Measurements from ENCODE around the gene FHIT.

FHIT gene

DNA sequence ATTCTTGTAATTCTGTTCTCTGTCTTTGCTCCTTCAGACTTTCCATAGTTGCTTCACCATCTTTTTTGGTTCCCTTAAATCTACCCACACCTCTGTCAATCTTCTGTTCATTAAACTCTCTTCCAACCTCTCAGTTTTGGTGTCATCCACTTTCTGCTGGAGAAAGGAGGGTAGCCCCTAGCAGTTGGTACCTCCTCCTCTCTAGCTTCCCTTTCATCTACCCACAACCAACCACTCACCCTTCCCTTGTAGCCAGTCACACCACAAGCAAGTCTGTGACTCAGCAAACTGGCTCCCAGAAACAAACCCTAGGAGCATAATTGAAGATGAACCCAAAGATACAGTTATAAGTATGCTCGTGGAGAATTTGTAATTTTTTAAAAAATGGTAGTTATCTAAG is 318.6 kb downstream of the FHIT start:
- Histone ChIP-seq H3K4me3 (ENCODE audit: low read depth in 1 of 2, low read length in 1 of 2) (no peak overlapping the region), H3K36me3 (no peaks in the 10 kb centered on the region), H3K4me1 (ENCODE audit: control insufficient read depth in 1 of 2, insufficient read depth in 1 of 2, low read depth in 1 of 2, low read length in 1 of 2) (no peaks in the 10 kb centered on the region), H3K9me3 (no peaks in the 10 kb centered on the region), H3K27me3 (no peaks in the 10 kb centered on the region), H3K27ac (no peak overlapping the region)
- no peak for TF ChIP-seq CTCF (IDR thresholded peaks at IDR 0.05)

GRCh38 chr3:60932170-60932569 is 319.1 kb downstream of the FHIT start:
- H3K27ac ChIP-seq: no peak overlapping the region
- no peaks in the 10 kb centered on the region for H3K9me3 ChIP-seq
- TF ChIP-seq CTCF (IDR thresholded peaks at IDR 0.05): no peak
- H3K4me3 ChIP-seq (ENCODE audit: low read depth in 1 of 2, low read length in 1 of 2): no peak overlapping the region
- no peaks in the 10 kb centered on the region for H3K36me3 ChIP-seq
- no peaks in the 10 kb centered on the region for H3K4me1 ChIP-seq (ENCODE audit: control insufficient read depth in 1 of 2, insufficient read depth in 1 of 2, low read depth in 1 of 2, low read length in 1 of 2)
- no peaks in the 10 kb centered on the region for H3K27me3 ChIP-seq

DNA sequence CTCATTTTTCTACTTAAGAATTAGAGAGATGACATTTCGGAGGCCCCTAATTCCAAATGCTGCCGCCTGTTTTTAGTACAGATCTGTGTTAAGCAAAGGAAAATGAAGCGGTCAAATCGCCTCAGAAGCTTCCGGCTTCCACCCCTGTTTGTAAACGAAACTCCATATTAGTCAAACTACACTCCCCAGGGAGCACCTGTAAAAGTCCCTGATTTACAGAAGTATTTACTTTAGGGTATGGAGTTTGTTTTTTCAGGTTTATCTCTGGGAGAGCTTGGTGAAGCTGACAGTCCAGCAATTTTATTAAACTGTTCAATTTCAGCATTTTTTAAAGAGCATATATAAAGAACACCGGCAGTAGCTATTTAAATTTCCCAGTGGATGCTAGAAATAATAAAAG is 319.8 kb downstream of the FHIT start:
- Histone ChIP-seq H3K27me3 (no peaks in the 10 kb centered on the region), H3K4me3 (ENCODE audit: low read depth in 1 of 2, low read length in 1 of 2) (no peak overlapping the region), H3K4me1 (ENCODE audit: control insufficient read depth in 1 of 2, insufficient read depth in 1 of 2, low read depth in 1 of 2, low read length in 1 of 2) (no peaks in the 10 kb centered on the region), H3K9me3 (no peaks in the 10 kb centered on the region), H3K36me3 (no peaks in the 10 kb centered on the region), H3K27ac (no peak overlapping the region)
- TF ChIP-seq CTCF (IDR thresholded peaks at IDR 0.05): no peak

GRCh38 chr3:60920519-60920918 is 330.7 kb downstream of the FHIT start:
- Histone ChIP-seq H3K27ac (no peak overlapping the region), H3K36me3 (no peaks in the 10 kb centered on the region), H3K4me1 (ENCODE audit: control insufficient read depth in 1 of 2, insufficient read depth in 1 of 2, low read depth in 1 of 2, low read length in 1 of 2) (no peaks in the 10 kb centered on the region), H3K9me3 (no peaks in the 10 kb centered on the region), H3K27me3 (no peaks in the 10 kb centered on the region), H3K4me3 (ENCODE audit: low read depth in 1 of 2, low read length in 1 of 2) (no peak overlapping the region)
- TF ChIP-seq CTCF (IDR thresholded peaks at IDR 0.05): no peak

- TF ChIP-seq CTCF (IDR thresholded peaks at IDR 0.05): no peak
- Histone ChIP-seq H3K9me3 (no peaks in the 10 kb centered on the region), H3K27me3 (no peaks in the 10 kb centered on the region), H3K4me3 (ENCODE audit: low read depth in 1 of 2, low read length in 1 of 2) (no peak overlapping the region), H3K27ac (no peak overlapping the region), H3K36me3 (no peaks in the 10 kb centered on the region), H3K4me1 (ENCODE audit: control insufficient read depth in 1 of 2, insufficient read depth in 1 of 2, low read depth in 1 of 2, low read length in 1 of 2) (no peaks in the 10 kb centered on the region)
These were observed 332.0 kb downstream of the FHIT start for GRCh38 chr3:60919296-60919695.

DNA sequence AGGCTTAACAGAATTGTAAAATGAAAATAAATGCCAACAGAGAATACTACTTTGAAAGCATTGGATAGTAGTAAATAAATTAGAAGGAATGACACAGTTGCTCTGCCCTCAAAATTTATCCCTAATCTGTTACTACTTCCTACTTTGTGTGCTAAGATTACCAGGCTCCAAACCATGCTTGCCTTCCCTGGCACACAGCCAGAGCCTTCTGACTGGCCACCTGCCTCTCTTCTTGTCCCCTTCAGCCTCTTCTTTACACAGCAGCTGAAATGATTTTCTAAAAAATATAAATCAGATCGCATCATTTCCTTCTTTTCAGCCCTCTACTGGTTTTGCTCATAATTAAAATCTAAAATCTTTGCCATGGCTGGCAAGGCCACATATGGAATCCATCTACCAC is 334.1 kb downstream of the FHIT start:
- Histone ChIP-seq H3K4me3 (ENCODE audit: low read depth in 1 of 2, low read length in 1 of 2) (no peak overlapping the region), H3K9me3 (no peaks in the 10 kb centered on the region), H3K27me3 (no peaks in the 10 kb centered on the region), H3K36me3 (no peaks in the 10 kb centered on the region), H3K27ac (no peak overlapping the region), H3K4me1 (ENCODE audit: control insufficient read depth in 1 of 2, insufficient read depth in 1 of 2, low read depth in 1 of 2, low read length in 1 of 2) (no peaks in the 10 kb centered on the region)
- no peak for TF ChIP-seq CTCF (IDR thresholded peaks at IDR 0.05)

All from neutrophil (primary cell).